ENCODE data around the gene RIT1. TPM values are rescaled to one million over a fixed set of nuclear protein-coding genes. Genes with fewer than 3 reads are reported as not detected.

The RIT1 gene
- total RNA-seq, 1 donor from 2014 or later: 35.9 TPM

- DNase-seq: peak; percentile 88
- H3K27me3 Mint-ChIP-seq (ENCODE audit: unreplicated experiment): no peaks in the 10 kb centered on the region
- no peaks in the 10 kb centered on the region for H3K4me1 Mint-ChIP-seq (ENCODE audit: low read depth, unreplicated experiment)
- H3K36me3 Mint-ChIP-seq (ENCODE audit: unreplicated experiment): no peaks in the 10 kb centered on the region
- H3K9me3 Mint-ChIP-seq (ENCODE audit: unreplicated experiment): peaks cover 1% of the 10 kb centered on the region
- no peak for TF ChIP-seq CTCF (IDR thresholded peaks at IDR 0.05; ENCODE audit: partially characterized antibody, unreplicated experiment)
- no peak within 1 kb of the TSS for H3K27ac Mint-ChIP-seq (ENCODE audit: unreplicated experiment)
- H3K4me3 Mint-ChIP-seq (ENCODE audit: unreplicated experiment): peak within 1 kb of the TSS; percentile 80
These were observed 23.2 kb upstream of the RIT1 start, which contains the start of gene KHDC4 for GRCh38 chr1:155934097-155934935. Gene KHDC4, minus strand, starts transcription at chr1:155934413. Its CDS starts 40 bp downstream, at chr1:155934373.

- Mint-ChIP-seq H3K27ac (ENCODE audit: unreplicated experiment) (no peak overlapping the region), H3K9me3 (ENCODE audit: unreplicated experiment) (peaks cover 1% of the 10 kb centered on the region), H3K27me3 (ENCODE audit: unreplicated experiment) (no peaks in the 10 kb centered on the region), H3K4me1 (ENCODE audit: low read depth, unreplicated experiment) (no peaks in the 10 kb centered on the region), H3K4me3 (ENCODE audit: unreplicated experiment) (no peak overlapping the region), H3K36me3 (ENCODE audit: unreplicated experiment) (no peaks in the 10 kb centered on the region)
- TF ChIP-seq CTCF (IDR thresholded peaks at IDR 0.05; ENCODE audit: partially characterized antibody, unreplicated experiment): no peak
- no peak for DNase-seq
These were observed 22.5 kb upstream of the RIT1 start for GRCh38 chr1:155933591-155934096.

- H3K4me3 Mint-ChIP-seq (ENCODE audit: unreplicated experiment): peak overlapping the region; percentile 30
- H3K36me3 Mint-ChIP-seq (ENCODE audit: unreplicated experiment): no peaks in the 10 kb centered on the region
- no peak for TF ChIP-seq CTCF (IDR thresholded peaks at IDR 0.05; ENCODE audit: partially characterized antibody, unreplicated experiment)
- H3K27me3 Mint-ChIP-seq (ENCODE audit: unreplicated experiment): no peaks in the 10 kb centered on the region
- no peak for DNase-seq
- no peaks in the 10 kb centered on the region for H3K4me1 Mint-ChIP-seq (ENCODE audit: low read depth, unreplicated experiment)
- H3K9me3 Mint-ChIP-seq (ENCODE audit: unreplicated experiment): peaks cover 1% of the 10 kb centered on the region
- H3K27ac Mint-ChIP-seq (ENCODE audit: unreplicated experiment): no peak overlapping the region
These were observed 21.3 kb upstream of the RIT1 start for GRCh38 chr1:155932487-155932886.

GRCh38 chr1:155932081-155932480, 20.9 kb upstream of the RIT1 start:
- Mint-ChIP-seq H3K27me3 (ENCODE audit: unreplicated experiment) (no peaks in the 10 kb centered on the region), H3K4me1 (ENCODE audit: low read depth, unreplicated experiment) (no peaks in the 10 kb centered on the region), H3K4me3 (ENCODE audit: unreplicated experiment) (peak overlapping the region; percentile 30), H3K36me3 (ENCODE audit: unreplicated experiment) (no peaks in the 10 kb centered on the region), H3K9me3 (ENCODE audit: unreplicated experiment) (peaks cover 1% of the 10 kb centered on the region), H3K27ac (ENCODE audit: unreplicated experiment) (no peak overlapping the region)
- no peak for TF ChIP-seq CTCF (IDR thresholded peaks at IDR 0.05; ENCODE audit: partially characterized antibody, unreplicated experiment)
- no peak for DNase-seq

Data from glutamatergic neuron (in vitro differentiated cells).